IPS-20b (cell line): ENCODE data around the gene RNF215.

Source experiments
- H3K27ac ChIP-seq: one replicate; pipeline ENCODE4 v1.5.1; 2013; ENCODE audit warnings: low read length
- H3K27me3 ChIP-seq: 2 replicates; pipeline ENCODE4 v1.6.1; 2013; ENCODE audit warnings: mild to moderate bottlenecking, low read length, inconsistent platforms; ENCODE audit not compliant: insufficient read depth
- H3K36me3 ChIP-seq: 2 replicates; pipeline ENCODE4 v1.6.1; 2013; ENCODE audit warnings: low read depth, mild to moderate bottlenecking, inconsistent platforms, low read length, moderate library complexity; ENCODE audit not compliant: insufficient read depth
- H3K4me1 ChIP-seq: 2 replicates; pipeline ENCODE4 v1.6.1; 2013; ENCODE audit warnings: mild to moderate bottlenecking, control low read depth, inconsistent platforms, low read length, moderate library complexity; ENCODE audit not compliant: insufficient read depth
- H3K4me3 ChIP-seq: 2 replicates; pipeline ENCODE4 v1.5.1; 2013; ENCODE audit warnings: mild to moderate bottlenecking, low read length, inconsistent platforms
- H3K9ac ChIP-seq: 2 replicates; pipeline ENCODE4 v1.6.1; 2013; ENCODE audit warnings: low read depth, mild to moderate bottlenecking, inconsistent platforms, low read length, moderate library complexity
- H3K9me3 ChIP-seq: 2 replicates; pipeline ENCODE4 v1.6.1; 2013; ENCODE audit warnings: mild to moderate bottlenecking, low read depth, low read length, inconsistent platforms; ENCODE audit not compliant: insufficient read depth

RNF215 gene

GRCh38 chr22:30390974-30391691 is 3.9 kb upstream of the RNF215 start:
- peaks cover 6% of the 10 kb centered on the region for H3K9me3 ChIP-seq
- H3K27ac ChIP-seq: no peak overlapping the region
- peaks cover 10% of the 10 kb centered on the region for H3K27me3 ChIP-seq
- H3K36me3 ChIP-seq: no peaks in the 10 kb centered on the region
- H3K9ac ChIP-seq: peak overlapping the region; percentile 22; the same call in 1 of the 2 replicates
- peaks cover 8% of the 10 kb centered on the region; the same call in 1 of the 2 replicates for H3K4me1 ChIP-seq
- H3K4me3 ChIP-seq: no peak overlapping the region

- Histone ChIP-seq H3K27ac (no peak overlapping the region), H3K4me1 (peaks cover 5% of the 10 kb centered on the region; the same call in 1 of the 2 replicates), H3K9ac (peak overlapping the region; percentile 70; the same call in 1 of the 2 replicates)
These were observed 627 bp downstream of the RNF215 start for GRCh38 chr22:30386608-30386959.

GRCh38 chr22:30385942-30386341 is 1.3 kb downstream of the RNF215 start:
- Histone ChIP-seq H3K4me3 (peak overlapping the region; percentile 72; the same call in 1 of the 2 replicates), H3K4me1 (peaks cover 5% of the 10 kb centered on the region; the same call in 1 of the 2 replicates), H3K36me3 (peaks cover 14% of the 10 kb centered on the region), H3K9ac (no peak overlapping the region), H3K27ac (no peak overlapping the region), H3K27me3 (no peaks in the 10 kb centered on the region), H3K9me3 (peaks cover 5% of the 10 kb centered on the region)

More at GRCh38 chr22:30386608-30386959, 627 bp downstream of the RNF215 start:
- peaks cover 6% of the 10 kb centered on the region for H3K9me3 ChIP-seq
- no peaks in the 10 kb centered on the region for H3K27me3 ChIP-seq
- H3K4me3 ChIP-seq: peak overlapping the region; percentile 72
- peaks cover 10% of the 10 kb centered on the region for H3K36me3 ChIP-seq

- H3K27me3 ChIP-seq: no peaks in the 10 kb centered on the region
- H3K36me3 ChIP-seq: peaks cover 22% of the 10 kb centered on the region
- H3K9me3 ChIP-seq: no peaks in the 10 kb centered on the region
- no peak overlapping the region for H3K9ac ChIP-seq
- H3K4me1 ChIP-seq: peaks cover 5% of the 10 kb centered on the region; the same call in 1 of the 2 replicates
- H3K4me3 ChIP-seq: no peak overlapping the region
- H3K27ac ChIP-seq: no peak overlapping the region
These were observed 4.2 kb downstream of the RNF215 start for GRCh38 chr22:30383061-30383460.

- H3K9ac ChIP-seq: no peak overlapping the region
- peaks cover 5% of the 10 kb centered on the region; the same call in 1 of the 2 replicates for H3K4me1 ChIP-seq
- H3K27ac ChIP-seq: no peak overlapping the region
- peaks cover 25% of the 10 kb centered on the region for H3K36me3 ChIP-seq
- no peak overlapping the region for H3K4me3 ChIP-seq
- H3K9me3 ChIP-seq: no peaks in the 10 kb centered on the region
- H3K27me3 ChIP-seq: no peaks in the 10 kb centered on the region
These were observed 4.9 kb downstream of the RNF215 start for GRCh38 chr22:30382340-30382739.

- Histone ChIP-seq H3K9me3 (no peaks in the 10 kb centered on the region), H3K9ac (no peak overlapping the region), H3K36me3 (peaks cover 27% of the 10 kb centered on the region), H3K27ac (no peak overlapping the region), H3K4me3 (no peak overlapping the region), H3K4me1 (peaks cover 2% of the 10 kb centered on the region; the same call in 1 of the 2 replicates), H3K27me3 (no peaks in the 10 kb centered on the region)
These were observed 5.9 kb downstream of the RNF215 start for GRCh38 chr22:30381264-30381663.

GRCh38 chr22:30380011-30380410 is 7.2 kb downstream of the RNF215 start:
- no peak overlapping the region for H3K27ac ChIP-seq
- H3K36me3 ChIP-seq: peaks cover 27% of the 10 kb centered on the region
- H3K4me3 ChIP-seq: no peak overlapping the region
- H3K9me3 ChIP-seq: no peaks in the 10 kb centered on the region
- no peaks in the 10 kb centered on the region for H3K27me3 ChIP-seq
- no peaks in the 10 kb centered on the region for H3K4me1 ChIP-seq
- no peak overlapping the region for H3K9ac ChIP-seq

- H3K27ac ChIP-seq: no peak overlapping the region
- no peaks in the 10 kb centered on the region for H3K4me1 ChIP-seq
- H3K9me3 ChIP-seq: no peaks in the 10 kb centered on the region
- H3K27me3 ChIP-seq: no peaks in the 10 kb centered on the region
- H3K36me3 ChIP-seq: peaks cover 13% of the 10 kb centered on the region; the same call in 1 of the 2 replicates
- H3K9ac ChIP-seq: no peak overlapping the region
- H3K4me3 ChIP-seq: no peak overlapping the region
These were observed 11.8 kb downstream of the RNF215 start for GRCh38 chr22:30375312-30375849.

GRCh38 chr22:30373331-30374325 is 13.6 kb downstream of the RNF215 start:
- H3K36me3 ChIP-seq: peaks cover 5% of the 10 kb centered on the region; the same call in 1 of the 2 replicates
- no peak overlapping the region for H3K4me3 ChIP-seq
- no peaks in the 10 kb centered on the region for H3K27me3 ChIP-seq
- H3K27ac ChIP-seq: no peak overlapping the region
- no peak overlapping the region for H3K9ac ChIP-seq
- H3K4me1 ChIP-seq: no peaks in the 10 kb centered on the region
- no peaks in the 10 kb centered on the region for H3K9me3 ChIP-seq

GRCh38 chr22:30372915-30373314 is 14.3 kb downstream of the RNF215 start:
- no peak overlapping the region for H3K9ac ChIP-seq
- no peaks in the 10 kb centered on the region for H3K4me1 ChIP-seq
- no peaks in the 10 kb centered on the region for H3K27me3 ChIP-seq
- H3K27ac ChIP-seq: no peak overlapping the region
- no peaks in the 10 kb centered on the region for H3K9me3 ChIP-seq
- H3K36me3 ChIP-seq: peaks cover 5% of the 10 kb centered on the region; the same call in 1 of the 2 replicates
- no peak overlapping the region for H3K4me3 ChIP-seq

- no peaks in the 10 kb centered on the region for H3K27me3 ChIP-seq
- no peak overlapping the region for H3K4me3 ChIP-seq
- no peaks in the 10 kb centered on the region for H3K9me3 ChIP-seq
- H3K27ac ChIP-seq: no peak overlapping the region
- no peaks in the 10 kb centered on the region for H3K36me3 ChIP-seq
- no peaks in the 10 kb centered on the region for H3K4me1 ChIP-seq
- no peak overlapping the region for H3K9ac ChIP-seq
These were observed 15.2 kb downstream of the RNF215 start for GRCh38 chr22:30371981-30372380.
